Occipital lobe (tissue), 2 donors: ENCODE results near the gene HLA-DPA1. TPM values are rescaled to one million over a fixed set of nuclear protein-coding genes. Genes with fewer than 3 reads are reported as not detected.

Experiments
- DNase-seq: peaks from one replicate; lab custom pipeline; 2025; lab: John Stamatoyannopoulos, UW
- total RNA-seq: library from RNA; depleted of rRNA; stranded (reverse); fragments of >200 nt; gene quantifications from one replicate; pipeline ENCODE4 v1.2.3, GENCODE V29; 2014

HLA-DPA1 gene
- total RNA-seq, 1 donor from 2014 or later: 1.4 TPM

DNA sequence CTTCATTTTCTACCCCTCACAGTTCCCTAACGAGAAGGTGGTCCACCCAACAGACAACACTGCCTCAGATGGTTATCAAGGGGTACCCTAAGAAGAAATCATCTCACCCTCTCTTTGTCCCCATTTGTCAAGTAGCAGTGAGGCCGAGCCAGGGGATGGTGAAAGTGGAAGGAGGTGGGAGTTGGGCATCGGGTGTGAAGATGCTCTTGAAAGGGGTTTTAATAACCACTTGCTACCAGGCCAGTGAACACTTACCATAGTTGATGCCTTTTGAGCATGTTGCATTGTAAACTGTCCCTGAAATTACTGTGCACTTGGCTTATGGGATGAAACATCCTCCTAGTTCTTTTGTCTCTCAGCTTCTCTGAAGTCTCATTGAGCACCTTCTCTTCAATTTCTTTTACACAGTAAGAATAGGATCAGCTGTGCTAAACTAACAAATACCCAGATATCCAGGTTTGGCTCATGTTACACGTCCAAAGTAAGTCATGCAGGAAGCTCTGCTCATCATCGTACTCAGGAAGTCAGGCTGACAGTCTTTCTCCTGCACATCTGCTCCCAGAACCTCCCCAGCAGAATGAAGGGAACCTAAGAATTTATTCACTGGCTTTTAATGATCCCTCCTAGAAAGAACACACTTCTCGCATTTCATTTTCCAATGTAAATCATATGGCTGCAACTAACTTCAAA lies 15.6 kb upstream of the HLA-DPA1 start:
- no peak for DNase-seq

- DNase-seq: no peak
Measured at GRCh38 chr6:33088258-33088930, 14.9 kb upstream of the HLA-DPA1 start.

DNA sequence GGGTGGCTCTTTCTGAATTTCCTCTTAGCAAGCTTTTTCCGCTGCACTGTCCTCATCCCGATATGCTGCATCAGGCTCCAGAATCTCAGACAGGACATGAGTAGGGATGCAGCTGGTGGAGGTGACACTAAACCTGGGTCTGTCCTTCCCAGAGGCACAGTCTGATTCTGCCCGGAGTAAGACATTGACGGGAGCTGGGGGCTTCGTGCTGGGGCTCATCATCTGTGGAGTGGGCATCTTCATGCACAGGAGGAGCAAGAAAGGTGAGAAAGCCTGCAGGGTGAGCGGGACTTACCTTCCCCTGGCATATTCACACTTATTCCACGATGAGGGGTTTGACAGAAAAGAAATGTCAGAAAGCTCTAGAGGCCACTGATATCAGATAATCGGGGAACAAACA lies 12.2 kb upstream of the HLA-DPA1 start:
- DNase-seq: no peak

DNA sequence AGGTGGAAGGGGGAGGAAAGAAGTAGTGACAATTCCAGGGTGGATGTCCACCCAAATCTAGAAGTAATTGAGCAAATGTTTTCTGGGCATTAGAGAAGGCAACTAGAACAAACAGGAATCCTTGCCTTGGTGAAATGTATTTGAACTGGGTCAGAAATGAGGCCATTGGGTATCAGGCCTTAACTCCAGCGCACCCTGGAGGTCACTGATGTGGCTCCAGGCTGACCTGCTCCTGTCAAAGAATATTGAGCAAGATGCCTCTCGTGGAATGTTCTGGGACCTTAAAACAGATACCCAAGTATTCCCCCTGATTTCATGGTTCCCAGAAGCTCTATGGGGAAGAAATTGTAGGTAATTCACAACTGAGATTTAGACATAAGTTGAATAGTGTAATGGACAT lies 9.3 kb upstream of the HLA-DPA1 start:
- DNase-seq: no peak

DNA sequence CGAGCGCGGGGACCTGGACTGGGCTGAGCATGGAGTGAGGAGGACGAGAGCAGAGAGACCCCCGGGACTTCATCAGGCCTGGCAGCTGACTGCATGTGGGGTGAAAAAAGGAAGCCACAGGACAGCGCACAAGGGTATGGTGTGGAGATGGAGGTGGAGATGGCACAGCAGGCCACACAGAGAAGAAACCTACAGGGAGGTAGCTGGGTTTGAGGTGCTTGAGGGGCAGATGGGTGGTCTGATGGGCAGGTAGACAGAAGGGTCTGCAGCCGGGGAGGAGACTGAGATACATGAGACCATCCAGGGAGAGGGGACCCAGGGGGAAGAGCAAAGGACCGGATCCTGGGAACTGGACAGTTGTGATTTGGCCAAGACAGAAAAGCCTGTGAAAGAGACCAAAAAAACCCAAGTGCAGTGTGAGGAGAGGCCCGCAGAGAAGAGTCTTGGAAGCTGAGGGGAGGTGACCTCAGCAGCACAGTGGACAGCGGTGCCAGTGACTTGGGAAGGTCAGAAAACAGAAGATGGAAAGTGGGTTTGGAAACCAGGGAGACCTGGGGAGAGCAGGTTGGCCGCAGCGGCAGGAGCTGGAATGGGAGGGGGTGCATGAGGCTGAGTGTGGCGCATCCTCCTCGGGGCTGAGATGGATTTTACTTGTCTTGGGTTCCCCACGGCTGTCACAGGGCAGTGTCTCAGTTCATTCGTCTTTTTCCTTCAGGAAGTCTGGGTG lies 7.8 kb upstream of the HLA-DPA1 start:
- DNase-seq: no peak

DNA sequence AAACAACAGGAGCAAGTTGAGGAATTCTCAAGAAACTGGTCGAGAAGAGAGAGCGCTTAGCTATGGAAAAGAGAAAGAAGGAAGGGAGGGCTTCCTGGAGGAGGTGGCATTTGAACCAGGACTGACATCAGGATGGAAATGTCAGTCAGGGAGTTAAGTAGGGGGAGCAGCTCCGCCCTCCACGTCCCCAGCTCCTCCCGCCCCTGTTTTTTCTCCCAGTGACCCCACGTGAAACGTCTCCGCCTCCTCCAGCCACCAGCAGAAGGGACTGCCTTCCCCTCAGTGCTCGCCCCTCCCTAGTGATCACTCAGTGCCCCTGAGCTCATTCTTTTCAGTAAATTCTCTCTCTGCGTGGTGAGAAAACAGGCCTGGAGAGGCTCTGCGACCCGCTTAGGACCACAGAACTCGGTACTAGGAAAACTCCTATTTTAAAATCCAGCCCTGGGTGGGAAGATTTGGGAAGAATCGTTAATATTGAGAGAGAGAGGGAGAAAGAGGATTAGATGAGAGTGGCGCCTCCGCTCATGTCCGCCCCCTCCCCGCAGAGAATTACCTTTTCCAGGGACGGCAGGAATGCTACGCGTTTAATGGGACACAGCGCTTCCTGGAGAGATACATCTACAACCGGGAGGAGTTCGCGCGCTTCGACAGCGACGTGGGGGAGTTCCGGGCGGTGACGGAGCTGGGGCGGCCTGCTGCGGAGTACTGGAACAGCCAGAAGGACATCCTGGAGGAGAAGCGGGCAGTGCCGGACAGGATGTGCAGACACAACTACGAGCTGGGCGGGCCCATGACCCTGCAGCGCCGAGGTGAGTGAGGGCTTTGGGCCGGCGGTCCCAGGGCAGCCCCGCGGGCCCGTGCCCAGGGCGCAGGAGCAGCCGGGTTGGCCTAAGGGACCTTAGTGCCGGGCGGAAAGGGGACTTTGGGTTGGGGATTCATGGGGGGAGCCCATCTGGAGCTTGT lies 7.0 kb upstream of the HLA-DPA1 start:
- DNase-seq: no peak

DNA sequence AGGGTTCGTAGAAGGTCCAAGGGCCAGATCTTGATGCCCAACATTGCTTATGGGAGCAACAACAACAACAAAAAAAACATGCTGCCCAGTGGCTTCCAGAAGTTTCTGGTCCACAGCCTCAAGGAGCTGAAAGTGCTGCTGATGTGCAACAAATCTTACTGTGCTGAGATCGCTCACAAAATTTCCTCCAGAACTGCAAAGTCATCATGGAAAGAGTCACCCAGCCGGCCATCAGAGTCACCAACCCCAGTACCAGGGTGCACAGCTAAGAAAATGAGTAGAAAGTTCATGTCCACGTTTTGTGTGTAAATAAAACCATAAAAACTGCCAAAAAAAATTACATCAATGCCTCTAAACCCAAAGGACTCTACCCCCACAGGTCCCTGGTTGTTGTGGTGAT lies 6.1 kb upstream of the HLA-DPA1 start:
- DNase-seq: no peak

DNA sequence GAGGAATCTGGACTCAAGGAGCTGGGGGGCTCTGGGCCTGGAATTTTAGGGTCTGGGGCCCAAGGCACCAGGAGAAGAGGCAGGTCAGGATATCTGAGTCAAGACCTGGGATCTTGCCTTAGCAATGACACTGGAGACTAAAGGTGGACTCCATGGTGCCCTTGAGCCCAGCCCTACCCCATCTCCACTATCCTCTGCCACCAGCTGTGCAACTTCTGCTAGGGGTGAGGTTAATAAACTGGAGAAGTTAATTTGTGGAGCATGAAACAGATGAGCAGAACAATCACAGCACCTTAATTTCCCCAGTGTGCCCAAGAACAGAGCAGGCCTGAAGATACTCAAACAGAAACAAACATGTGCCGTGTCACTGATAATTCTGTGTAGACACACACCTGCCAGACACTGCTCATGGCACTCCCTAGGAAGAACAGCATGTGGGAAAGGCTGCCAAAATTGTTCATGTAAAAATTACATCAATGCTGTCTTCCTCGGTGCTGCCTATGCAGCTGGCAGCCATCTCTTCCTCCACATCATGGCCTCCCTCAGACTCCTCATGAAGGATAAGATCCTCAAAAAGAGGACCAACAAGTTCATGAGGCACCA lies 5.6 kb upstream of the HLA-DPA1 start:
- DNase-seq: no peak

GRCh38 chr6:33078442-33078841 lies 5.0 kb upstream of the HLA-DPA1 start:
- DNase-seq: no peak

DNA sequence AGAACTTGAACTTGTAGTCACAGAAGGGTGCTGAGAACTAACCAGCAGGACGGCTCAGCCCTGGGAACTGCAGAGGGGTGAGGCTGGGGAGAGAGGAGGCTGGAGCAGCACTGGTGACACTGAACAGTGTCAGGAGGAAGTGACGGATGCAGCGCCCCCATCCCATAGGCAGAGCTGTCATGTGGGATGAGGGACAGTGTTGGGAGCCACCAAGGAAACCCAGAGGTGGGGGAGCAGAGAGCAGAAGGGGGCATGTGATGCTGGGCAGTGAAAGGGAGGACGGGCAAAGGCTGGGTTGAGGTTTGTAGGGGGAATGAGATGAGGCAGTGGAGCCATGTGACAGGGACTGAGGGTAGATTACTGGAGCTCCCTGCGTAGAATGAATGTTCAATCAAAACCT lies 4.5 kb upstream of the HLA-DPA1 start:
- DNase-seq: no peak

GRCh38 chr6:33076406-33076934 lies 3.0 kb upstream of the HLA-DPA1 start:
- DNase-seq: no peak

DNA sequence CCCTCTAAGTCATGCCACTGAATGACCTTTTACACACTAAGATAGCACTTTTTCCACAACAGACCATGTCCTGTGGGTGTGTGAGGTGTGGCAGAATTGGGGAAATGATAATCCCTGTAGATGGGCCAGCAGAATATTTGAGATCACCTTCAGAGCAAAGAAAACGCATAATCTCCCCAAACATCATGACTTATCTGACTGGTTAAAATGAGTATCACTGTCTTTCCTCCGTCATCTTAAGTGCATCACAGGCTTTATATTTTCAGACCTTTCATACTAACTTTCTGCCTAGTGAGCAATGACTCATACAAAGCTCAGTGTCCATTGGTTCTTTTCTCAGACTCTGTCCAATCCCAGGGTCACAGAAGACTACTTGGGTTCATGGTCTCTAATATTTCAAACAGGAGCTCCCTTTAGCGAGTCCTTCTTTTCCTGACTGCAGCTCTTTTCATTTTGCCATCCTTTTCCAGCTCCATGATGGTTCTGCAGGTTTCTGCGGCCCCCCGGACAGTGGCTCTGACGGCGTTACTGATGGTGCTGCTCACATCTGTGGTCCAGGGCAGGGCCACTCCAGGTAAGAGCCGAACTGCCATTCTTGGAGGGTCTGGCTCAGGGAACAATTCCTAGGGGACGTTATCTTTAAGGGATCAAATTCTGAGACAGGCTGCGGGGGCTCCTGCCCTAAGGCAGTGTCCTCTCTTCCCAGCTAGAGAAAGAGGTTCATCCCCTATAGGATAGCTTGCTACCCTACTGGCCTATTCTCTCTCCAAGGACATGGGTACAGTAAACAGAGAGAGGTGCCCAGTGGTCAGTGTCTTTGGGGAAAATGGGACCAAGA lies 2.3 kb upstream of the HLA-DPA1 start, which contains the start of gene HLA-DPB1:
Gene HLA-DPB1 (plus strand): TSS at position 423 of the 838 bp plus-strand sequence. CDS start 52 bp downstream, at position 475.
- DNase-seq: no peak

- DNase-seq: no peak
Measured at GRCh38 chr6:33075208-33075567, 1.7 kb upstream of the HLA-DPA1 start.

- DNase-seq: no peak
Measured at GRCh38 chr6:33072508-33073100, 845 bp downstream of the HLA-DPA1 start.

- no peak for DNase-seq
Measured at GRCh38 chr6:33071569-33071968, 1.9 kb downstream of the HLA-DPA1 start.

GRCh38 chr6:33070909-33071308 lies 2.5 kb downstream of the HLA-DPA1 start:
- no peak for DNase-seq

DNA sequence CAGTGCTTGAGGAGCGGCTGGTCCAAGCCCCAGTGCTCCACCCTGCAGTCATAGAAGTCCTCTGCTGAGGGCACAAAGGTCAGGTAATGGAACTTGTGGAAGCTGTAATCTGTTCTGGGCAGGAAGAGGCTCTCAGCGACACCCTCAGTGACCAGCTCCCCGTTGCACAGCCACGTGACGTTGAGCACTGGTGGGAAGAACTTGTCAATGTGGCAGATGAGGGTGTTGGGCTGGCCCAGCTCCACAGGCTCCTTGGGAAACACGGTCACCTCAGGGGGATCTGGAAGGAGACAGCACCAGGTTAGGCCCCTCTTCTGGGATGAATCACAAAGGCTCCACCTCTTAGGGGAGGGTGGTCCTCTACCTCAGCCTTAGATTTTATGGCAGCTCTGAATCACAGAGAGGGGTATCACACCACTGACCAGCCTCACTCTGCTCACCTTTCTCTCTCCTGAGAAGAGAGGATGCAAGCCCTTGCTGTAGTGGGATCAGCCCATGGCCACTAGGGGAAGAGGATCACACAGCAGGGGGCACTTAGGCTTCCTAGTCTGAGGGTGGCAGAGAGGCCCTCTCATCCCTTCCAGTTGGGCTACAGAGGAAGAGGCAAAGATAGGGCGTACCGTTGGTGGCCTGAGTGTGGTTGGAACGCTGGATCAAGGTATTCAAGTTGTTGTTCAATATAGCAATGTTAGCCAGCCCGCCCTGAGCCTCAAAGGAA lies 4.3 kb downstream of the HLA-DPA1 start:
- no peak for DNase-seq

DNA sequence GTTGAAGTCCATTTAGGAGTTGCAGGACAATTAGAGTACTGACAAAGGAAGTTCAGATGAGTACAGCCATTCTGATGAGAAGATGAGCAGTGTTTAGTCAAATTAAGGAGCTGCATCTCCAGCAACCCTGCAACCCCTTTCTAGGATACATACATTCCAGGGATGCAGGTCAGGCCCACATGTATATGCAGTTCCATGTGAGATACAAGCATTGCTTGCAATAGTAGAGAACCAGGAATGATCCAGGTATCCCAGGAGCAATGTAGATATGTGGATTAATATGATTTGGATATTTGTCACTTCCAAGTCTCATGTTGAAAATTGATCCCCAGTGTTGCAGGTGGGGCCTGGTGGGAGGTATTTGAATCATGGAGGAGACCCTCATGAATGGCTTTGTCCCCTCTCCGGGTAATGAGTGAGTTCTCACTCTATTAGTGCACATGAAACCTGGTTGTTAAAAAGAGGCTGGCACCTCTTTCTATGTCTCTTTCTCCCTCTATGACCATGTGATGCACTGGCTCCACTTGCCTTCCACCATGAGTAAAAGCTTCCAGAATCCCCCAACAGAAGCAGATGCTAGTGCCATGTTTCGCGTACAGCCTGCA lies 6.4 kb downstream of the HLA-DPA1 start:
- DNase-seq: no peak
